Esophagus muscularis mucosa (tissue), 4 donors: ENCODE measurements around the gene CRYBB1. TPM values are rescaled to one million over a fixed set of nuclear protein-coding genes. Genes with fewer than 3 reads are reported as not detected.
"Not testable (repeated sequence)": the region's sequence is repeated elsewhere in the genome, so short reads cannot be mapped to it uniquely, and the experiment has no call there.

Experiments
- DNase-seq: peaks from one replicate; pipeline ENCODE4 v3.0.0-alpha.2; 2017; ENCODE audit errors: extremely low spot score
- H3K27ac ChIP-seq, 4 donors: fragments of 200-600 bp; sonication (generic); replicated peaks in 1 of 4; 1 replicate in 3 of 4; 2 replicates in 1 of 4; pipeline ENCODE4 v1.5.1; 2016 to 2019; ENCODE audit warnings: mild to moderate bottlenecking in 1 of 4
- H3K27me3 ChIP-seq, 4 donors: fragments of 200-600 bp; sonication (generic); one replicate each; pipeline versions ENCODE4 v1.5.1 to v1.6.0; 2016 to 2019
- H3K36me3 ChIP-seq, 4 donors: fragments of 200-600 bp; sonication (generic); one replicate each; pipeline ENCODE4 v1.5.1; 2016 to 2019
- H3K4me1 ChIP-seq, 4 donors: fragments of 200-600 bp; sonication (generic); one replicate each; pipeline ENCODE4 v1.5.1; 2016 to 2019
- H3K4me3 ChIP-seq, 4 donors: fragments of 200-600 bp; sonication (generic); 1 replicate in 2 of 4; 2 replicates in 2 of 4; pipeline ENCODE4 v1.5.1; 2016 to 2019; ENCODE audit warnings: mild to moderate bottlenecking in 4 of 4, moderate library complexity in 1 of 4
- H3K9me3 ChIP-seq, 4 donors: fragments of 200-600 bp; sonication (generic); 1 replicate in 3 of 4; 2 replicates in 1 of 4; pipeline ENCODE4 v1.5.1; 2016 to 2019
- EP300 ChIP-seq: sonication (generic); formaldehyde crosslinking; IDR thresholded peaks from one replicate; pipeline ENCODE4 v1.6.1; 2017; ENCODE audit warnings: antibody characterized with exemption
- POLR2A ChIP-seq: fragments of 450-650 bp; IDR thresholded peaks from one replicate; pipeline ENCODE4 v1.6.1; 2017; ENCODE audit warnings: antibody characterized with exemption, moderate library complexity, mild to moderate bottlenecking, low read depth
- POLR2AphosphoS5 ChIP-seq, 2 donors: sonication (generic); formaldehyde crosslinking; IDR thresholded peaks; one replicate each; pipeline ENCODE4 v1.6.1; 2017; ENCODE audit warnings: antibody characterized with exemption in 2 of 2
- WGBS: methylation state at CpG from one replicate; pipeline ENCODE4 v1.1.5; 2018; 5-methylcytosine and 5-hydroxymethylcytosine counted together
- intact Hi-C: fragments of 100-400 bp; cut with DNase I; formaldehyde crosslinking; loops from one replicate; pipeline ENCODE4 v1.15.1; 2023
- total RNA-seq, 4 donors: library from RNA; depleted of rRNA; stranded (reverse); fragments of >200 nt; gene quantifications; one replicate each; pipeline versions ENCODE4 v1.1.0 to v1.2.1, GENCODE V29; 2016
- TF ChIP-seq, protein P1 (sequence below), 3 experiments: fragments of 200-600 bp in 2 of 3; fragments of 450-650 bp in 1 of 3; sonication (generic) in 2 of 3; IDR thresholded peaks; one replicate each; pipeline ENCODE4 v1.5.1; 2017 to 2019; ENCODE audit warnings: antibody characterized with exemption in 3 of 3, mild to moderate bottlenecking in 2 of 3, moderate library complexity in 1 of 3

The CRYBB1 gene
- total RNA-seq, 4 donors from 2014 or later = 0.33 to 0.86 (median 0.83) TPM; not detected in 1

- TF ChIP-seq POLR2AphosphoS5 (IDR thresholded peaks at IDR 0.05) = no peak
- TF ChIP-seq EP300 = no peak
- TF ChIP-seq, protein P1, sequence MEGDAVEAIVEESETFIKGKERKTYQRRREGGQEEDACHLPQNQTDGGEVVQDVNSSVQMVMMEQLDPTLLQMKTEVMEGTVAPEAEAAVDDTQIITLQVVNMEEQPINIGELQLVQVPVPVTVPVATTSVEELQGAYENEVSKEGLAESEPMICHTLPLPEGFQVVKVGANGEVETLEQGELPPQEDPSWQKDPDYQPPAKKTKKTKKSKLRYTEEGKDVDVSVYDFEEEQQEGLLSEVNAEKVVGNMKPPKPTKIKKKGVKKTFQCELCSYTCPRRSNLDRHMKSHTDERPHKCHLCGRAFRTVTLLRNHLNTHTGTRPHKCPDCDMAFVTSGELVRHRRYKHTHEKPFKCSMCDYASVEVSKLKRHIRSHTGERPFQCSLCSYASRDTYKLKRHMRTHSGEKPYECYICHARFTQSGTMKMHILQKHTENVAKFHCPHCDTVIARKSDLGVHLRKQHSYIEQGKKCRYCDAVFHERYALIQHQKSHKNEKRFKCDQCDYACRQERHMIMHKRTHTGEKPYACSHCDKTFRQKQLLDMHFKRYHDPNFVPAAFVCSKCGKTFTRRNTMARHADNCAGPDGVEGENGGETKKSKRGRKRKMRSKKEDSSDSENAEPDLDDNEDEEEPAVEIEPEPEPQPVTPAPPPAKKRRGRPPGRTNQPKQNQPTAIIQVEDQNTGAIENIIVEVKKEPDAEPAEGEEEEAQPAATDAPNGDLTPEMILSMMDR (IDR thresholded peaks at IDR 0.05) = no peak
- TF ChIP-seq POLR2A = no peak
- no peaks in the 10 kb centered on the region for H3K36me3 ChIP-seq
- peaks cover 0 to 77% (median 0%) of the 10 kb centered on the region in 4 donors for H3K27me3 ChIP-seq
- no peak overlapping the region for H3K4me3 ChIP-seq
- peaks cover 0 to 13% (median 4%) of the 10 kb centered on the region in 4 donors for H3K4me1 ChIP-seq
- DNase-seq = no peak
- intact Hi-C loops = no loop called here
- no peaks in the 10 kb centered on the region for H3K9me3 ChIP-seq
- no peak overlapping the region for H3K27ac ChIP-seq
- 68% methylated on average over 11 of the region's 11 CpGs for WGBS
These were observed 1.9 kb downstream of the CRYBB1 start for GRCh38 chr22:26615830-26616435.

DNA sequence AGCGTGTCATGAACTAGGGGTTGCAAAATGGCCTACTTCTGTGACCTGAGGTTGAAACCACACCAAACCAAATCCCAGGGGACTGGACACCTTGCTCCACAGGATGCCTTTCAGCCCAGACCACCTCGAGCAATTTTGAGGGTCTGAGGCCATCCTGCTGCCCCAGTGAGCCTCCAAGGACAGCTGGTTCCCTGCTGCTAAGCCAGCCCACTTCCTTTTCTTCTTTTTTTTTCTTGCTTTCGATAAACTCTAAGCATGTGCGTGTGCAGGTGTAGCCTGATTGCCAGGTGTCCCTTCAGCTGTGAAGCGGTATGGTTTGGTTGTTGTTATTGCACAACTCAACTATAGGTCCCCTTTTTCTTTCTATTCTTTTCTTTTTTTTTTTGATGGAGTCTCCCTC is 2.7 kb downstream of the CRYBB1 start:
- no peak overlapping the region for H3K4me3 ChIP-seq
- TF ChIP-seq EP300 (no peak), POLR2A (no peak), POLR2AphosphoS5 (IDR thresholded peaks at IDR 0.05) (no peak)
- TF ChIP-seq, protein P1 (IDR thresholded peaks at IDR 0.05) = no peak
- no peaks in the 10 kb centered on the region for H3K36me3 ChIP-seq
- H3K4me1 ChIP-seq = peaks cover 0 to 13% (median 4%) of the 10 kb centered on the region in 4 donors
- DNase-seq = no peak
- intact Hi-C loops = no loop called here
- H3K27ac ChIP-seq = no peak overlapping the region
- H3K9me3 ChIP-seq = no peaks in the 10 kb centered on the region
- 48% methylated on average over 5 of the region's 5 CpGs for WGBS
- peaks cover 0 to 77% (median 0%) of the 10 kb centered on the region in 4 donors for H3K27me3 ChIP-seq

- intact Hi-C loops = no loop called here
- no peak overlapping the region for H3K4me3 ChIP-seq
- H3K4me1 ChIP-seq = peaks cover 0 to 6% (median 1%) of the 10 kb centered on the region in 4 donors
- H3K9me3 ChIP-seq = no peaks in the 10 kb centered on the region
- peaks cover 0 to 70% (median 0%) of the 10 kb centered on the region in 4 donors for H3K27me3 ChIP-seq
- H3K36me3 ChIP-seq = no peaks in the 10 kb centered on the region
- TF ChIP-seq EP300 (no peak), POLR2A (no peak), POLR2AphosphoS5 (IDR thresholded peaks at IDR 0.05) (no peak)
- TF ChIP-seq, protein P1 (IDR thresholded peaks at IDR 0.05) = no peak
- no peak for DNase-seq
- 52% methylated on average over 14 of the region's 14 CpGs for WGBS
- no peak overlapping the region for H3K27ac ChIP-seq
These were observed 3.5 kb downstream of the CRYBB1 start for GRCh38 chr22:26614322-26614721.

- WGBS = 26% methylated on average over 10 of the region's 10 CpGs
- H3K36me3 ChIP-seq, DNase-seq, H3K4me1 ChIP-seq, H3K4me3 ChIP-seq, intact Hi-C loops, H3K27ac ChIP-seq, H3K9me3 ChIP-seq: not testable (repeated sequence)
- H3K27me3 ChIP-seq = peaks cover 0 to 64% (median 0%) of the 10 kb centered on the region in 4 donors
These were observed 4.1 kb downstream of the CRYBB1 start for GRCh38 chr22:26613753-26614152.

- no peak for TF ChIP-seq EP300
- TF ChIP-seq, protein P1 (IDR thresholded peaks at IDR 0.05) = no peak
- TF ChIP-seq POLR2AphosphoS5 (IDR thresholded peaks at IDR 0.05) = no peak
- TF ChIP-seq POLR2A = no peak
- no peaks in the 10 kb centered on the region for H3K4me1 ChIP-seq
- peaks cover 0 to 54% (median 0%) of the 10 kb centered on the region in 4 donors for H3K27me3 ChIP-seq
- no peaks in the 10 kb centered on the region for H3K9me3 ChIP-seq
- H3K27ac ChIP-seq = no peak overlapping the region
- intact Hi-C loops = no loop called here
- no peak for DNase-seq
- no peak overlapping the region for H3K4me3 ChIP-seq
- whole genome bisulfite sequencing = 90% methylated on average over 4 of the region's 4 CpGs
- no peaks in the 10 kb centered on the region for H3K36me3 ChIP-seq
These were observed 5.2 kb downstream of the CRYBB1 start for GRCh38 chr22:26612652-26613051.
